ENCODE measurements around the gene BDKRB2.

BDKRB2 gene

GRCh38 chr14:96204151-96205058, at the start of gene BDKRB2:
Gene BDKRB2, plus strand, starts transcription at chr14:96204839. Its CDS starts 32,269 bp downstream, at chr14:96237108.
- no peak for FAIRE-seq

GRCh38 chr14:96154900-96155299, 49.7 kb upstream of the BDKRB2 start:
- FAIRE-seq = no peak

DNA sequence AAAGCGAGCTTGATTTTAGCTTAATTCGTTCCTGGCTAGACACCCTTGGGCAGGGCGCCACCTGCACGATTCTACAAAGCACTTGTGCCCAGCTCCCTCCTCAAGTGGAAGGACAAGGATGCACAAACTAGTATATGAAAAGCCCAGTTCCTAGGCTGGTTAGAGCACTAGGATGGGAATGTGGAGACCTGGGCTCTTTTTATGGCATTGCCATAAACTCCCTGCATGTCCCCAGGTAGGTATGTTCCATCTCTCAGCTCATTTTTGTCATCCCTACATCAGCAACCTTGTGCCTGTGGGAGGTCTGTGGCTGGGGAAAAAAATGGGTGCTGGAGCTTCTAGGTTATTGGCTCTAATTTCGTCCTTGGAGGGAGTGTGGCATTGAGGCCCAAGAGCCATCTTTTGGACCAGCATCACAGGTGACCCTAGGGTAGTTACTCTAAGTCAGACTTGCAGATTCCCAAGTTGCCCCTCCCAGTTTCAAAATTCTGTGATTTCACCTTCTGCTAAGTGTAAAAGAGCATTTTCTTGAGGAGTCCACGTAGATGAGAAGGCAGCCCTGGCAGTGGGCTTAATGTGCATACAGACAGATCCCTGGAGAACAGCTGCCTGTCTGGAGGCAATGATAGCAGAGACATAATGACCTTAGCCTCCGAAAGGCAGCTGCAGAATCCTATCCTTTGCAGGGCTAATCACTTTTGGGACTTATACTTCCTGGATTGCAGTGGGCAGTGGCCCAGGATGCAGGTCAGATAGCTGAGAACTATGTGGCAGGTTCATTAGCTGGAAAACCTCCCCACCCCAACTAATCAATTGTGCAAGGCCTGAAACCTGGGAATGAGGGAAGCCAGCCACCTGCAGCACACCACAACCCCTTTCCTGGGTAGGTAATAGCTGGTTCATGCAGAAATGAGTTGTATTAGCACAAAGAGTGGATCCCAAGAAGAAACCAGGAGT, 47.6 kb upstream of the BDKRB2 start:
- no peak for FAIRE-seq

DNA sequence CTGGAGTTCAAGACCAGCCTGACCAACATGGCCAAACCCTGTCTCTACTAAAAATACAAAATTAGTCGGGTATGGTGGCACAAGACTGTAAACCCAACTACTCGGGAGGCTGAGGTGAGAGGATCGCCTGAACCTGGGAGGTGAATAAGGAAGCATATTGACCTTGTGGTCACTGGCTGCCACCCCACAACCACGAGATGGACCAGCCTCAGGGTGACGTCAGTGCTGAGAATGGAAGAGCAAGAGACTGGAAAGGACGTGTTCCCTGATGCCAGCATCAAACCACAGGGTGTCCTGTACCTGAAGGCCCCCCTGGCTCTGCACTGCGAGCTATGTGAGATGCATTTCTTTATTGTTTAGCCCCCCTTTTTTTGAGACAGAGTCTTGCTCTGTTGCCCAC, 45.9 kb upstream of the BDKRB2 start:
- no peak for FAIRE-seq

- FAIRE-seq = no peak
These were observed 44.3 kb upstream of the BDKRB2 start for GRCh38 chr14:96160076-96160912.

DNA sequence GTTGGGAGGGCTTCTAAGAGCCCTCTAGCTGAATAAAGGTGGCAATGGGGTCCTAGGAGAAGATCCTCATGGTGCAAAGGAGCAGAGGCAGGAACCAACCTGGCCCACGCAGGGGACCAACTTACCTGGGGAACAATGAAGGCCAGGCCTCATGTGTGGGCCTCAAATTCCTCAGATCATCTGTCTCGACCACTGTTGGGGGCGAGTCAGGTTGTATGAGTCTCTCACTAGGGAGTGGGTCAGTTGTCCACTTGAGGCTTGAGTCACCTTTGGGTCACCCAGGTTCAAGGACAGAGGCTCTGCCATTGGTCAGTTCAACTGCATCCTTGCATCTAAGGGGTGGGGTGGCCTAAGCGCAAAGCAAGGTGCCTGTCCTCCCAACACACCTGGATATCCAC, 43.7 kb upstream of the BDKRB2 start:
- FAIRE-seq = no peak

DNA sequence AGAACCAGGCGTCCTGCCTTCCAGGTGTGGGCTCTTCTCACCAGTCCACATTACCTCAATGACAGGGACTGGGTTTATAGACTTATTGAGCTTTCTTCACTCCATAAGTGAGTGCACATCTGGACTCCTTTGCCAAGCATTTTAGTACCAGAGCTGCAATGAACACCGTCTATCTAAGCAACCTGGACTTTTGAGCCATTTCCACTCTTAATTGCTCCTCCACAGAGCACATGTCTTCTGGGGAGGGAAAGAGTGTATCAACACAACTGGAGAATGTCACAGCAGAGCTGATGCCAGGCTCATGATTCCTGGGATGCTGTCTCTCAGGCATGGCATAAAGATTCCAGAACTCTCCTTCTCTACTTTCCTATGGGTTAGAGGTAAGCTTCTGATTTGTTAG, 43.0 kb upstream of the BDKRB2 start:
- FAIRE-seq = no peak

GRCh38 chr14:96162265-96162664, 42.4 kb upstream of the BDKRB2 start:
- FAIRE-seq = no peak

GRCh38 chr14:96162741-96163140, 41.9 kb upstream of the BDKRB2 start:
- FAIRE-seq = no peak

GRCh38 chr14:96164861-96165490, 39.7 kb upstream of the BDKRB2 start:
- FAIRE-seq = no peak

GRCh38 chr14:96165493-96166436, 38.9 kb upstream of the BDKRB2 start:
- FAIRE-seq = no peak

DNA sequence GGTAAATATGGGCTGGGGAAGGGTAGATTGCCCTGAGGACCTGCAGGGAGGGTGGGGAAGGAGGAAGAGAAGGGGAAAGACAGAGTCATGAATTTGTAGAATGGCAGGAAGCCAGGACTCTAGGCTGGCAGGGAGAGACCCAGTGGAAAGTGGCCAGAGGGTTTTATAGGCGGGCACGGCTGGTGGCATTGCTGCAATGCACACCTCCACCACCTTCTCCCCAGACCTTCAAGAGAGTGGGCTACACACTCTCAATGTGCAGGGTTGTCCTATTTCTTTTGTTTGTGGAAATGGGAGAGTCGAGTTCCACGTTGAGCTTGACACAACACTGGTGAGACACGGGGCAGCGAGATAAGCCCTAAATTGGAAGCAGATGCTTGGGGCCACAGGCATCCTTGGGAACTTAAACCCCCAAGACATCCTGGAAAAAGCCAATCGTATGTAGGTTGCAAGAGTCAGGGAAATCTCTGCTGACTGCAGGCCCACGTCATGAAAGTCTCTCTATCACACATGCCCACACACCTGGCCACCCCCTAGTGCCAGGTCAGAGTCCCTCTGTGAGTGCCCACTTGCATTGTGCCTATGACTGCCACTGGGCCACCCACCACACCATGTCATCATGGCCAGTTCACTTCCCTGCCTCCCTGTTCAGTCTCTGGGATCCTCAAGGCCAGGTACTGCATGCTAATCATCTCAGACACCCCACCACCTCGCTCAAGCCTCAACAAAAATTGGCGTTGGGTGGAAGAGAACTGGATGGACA, 38.0 kb upstream of the BDKRB2 start:
- FAIRE-seq = no peak

DNA sequence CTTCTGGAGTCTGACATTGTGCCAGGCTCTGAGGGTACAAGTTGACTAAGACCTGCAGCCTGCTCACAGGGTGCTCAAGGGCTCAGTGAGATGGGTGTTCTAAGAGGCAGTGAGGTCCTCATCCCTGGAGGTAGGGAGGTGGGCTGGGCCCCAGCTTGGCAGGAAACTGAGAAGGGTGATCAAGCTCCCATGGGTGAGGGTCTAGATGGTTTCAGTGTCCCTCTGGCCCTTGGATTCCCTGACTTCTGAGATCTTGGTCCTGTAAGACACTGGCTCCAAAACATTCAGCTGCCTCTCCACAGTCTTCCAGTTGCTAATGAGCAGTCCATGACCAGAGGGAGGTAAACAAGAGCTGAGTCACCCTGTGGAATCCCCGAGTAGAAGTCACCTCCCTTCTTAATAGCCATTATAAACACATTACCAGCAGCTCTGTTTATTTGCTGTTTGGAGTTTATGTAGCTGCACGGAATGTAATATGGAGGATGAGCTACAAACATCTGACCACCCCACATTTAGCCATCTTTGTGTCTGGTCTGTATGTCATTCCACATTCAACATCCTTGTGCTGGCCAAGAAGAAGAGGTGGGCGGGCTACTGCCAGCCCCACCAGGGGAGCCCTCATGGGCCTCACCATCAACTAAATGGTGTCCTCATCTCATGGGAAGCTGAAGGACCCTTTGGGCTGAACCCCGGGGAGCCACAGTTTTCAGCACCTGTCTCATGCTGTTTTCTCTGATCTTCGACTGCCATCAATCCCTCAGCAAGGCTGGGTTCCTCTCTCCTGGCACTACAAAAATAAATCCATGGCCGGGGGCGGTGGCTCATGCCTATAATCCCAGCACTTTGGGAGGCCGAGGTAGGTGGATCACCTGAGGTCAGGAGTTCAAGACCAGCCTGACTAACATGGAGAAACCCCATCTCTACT, 37.2 kb upstream of the BDKRB2 start:
- no peak for FAIRE-seq

- no peak for FAIRE-seq
These were observed 36.1 kb upstream of the BDKRB2 start for GRCh38 chr14:96168581-96168980.

DNA sequence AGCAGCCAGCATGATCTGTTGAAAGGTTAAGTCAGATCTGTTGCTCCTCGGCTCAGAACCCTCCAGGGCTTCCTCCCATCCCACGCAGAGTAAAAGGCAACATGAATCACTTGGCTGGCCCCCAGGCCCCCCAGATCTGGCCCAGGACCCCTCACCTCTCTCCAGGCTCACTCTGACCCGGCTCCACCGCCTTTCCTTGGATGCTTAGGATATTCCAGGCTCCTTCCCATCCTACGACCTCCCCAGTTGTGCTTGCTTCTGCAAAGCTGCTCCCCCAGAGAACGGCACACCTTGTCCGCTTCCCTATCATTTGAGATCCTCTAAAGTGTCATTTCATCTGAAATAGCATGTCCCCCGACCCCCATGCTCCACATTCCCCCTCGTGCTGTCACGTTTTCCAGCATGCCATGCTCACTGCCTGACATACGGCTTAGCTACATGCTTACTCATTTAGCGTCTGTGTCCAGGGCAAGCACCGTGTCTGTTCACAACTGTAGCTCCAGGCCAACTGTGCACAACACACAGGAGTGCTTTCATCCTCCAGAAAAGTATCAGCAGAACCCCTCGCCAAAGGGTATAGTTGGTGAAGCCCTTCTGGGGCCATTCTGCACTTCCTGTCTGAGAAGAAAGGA, 33.6 kb upstream of the BDKRB2 start:
- no peak for FAIRE-seq

GRCh38 chr14:96173636-96174475, 30.8 kb upstream of the BDKRB2 start:
- FAIRE-seq = no peak

DNA sequence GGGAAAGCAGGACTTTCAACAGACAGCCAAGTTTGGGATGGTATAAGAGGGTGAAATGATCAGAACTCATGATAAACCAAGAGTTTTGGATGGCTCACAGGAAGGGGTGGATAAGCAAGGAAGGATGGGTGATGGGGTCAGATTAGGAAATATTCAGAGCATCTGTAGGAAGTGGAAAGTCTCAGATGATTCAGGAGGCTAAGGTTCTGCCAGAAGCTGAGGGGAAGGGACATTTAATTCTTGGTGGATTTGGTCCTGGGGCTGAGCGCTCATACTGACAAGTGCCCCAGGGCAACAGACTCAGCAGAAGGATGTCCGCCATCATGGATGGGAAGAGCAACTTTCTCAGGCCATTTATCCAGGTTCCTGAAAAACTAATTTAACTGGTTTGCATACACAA, 28.4 kb upstream of the BDKRB2 start:
- FAIRE-seq = no peak

- FAIRE-seq = no peak
These were observed 27.8 kb upstream of the BDKRB2 start for GRCh38 chr14:96176811-96177211.
